Adrenal gland (tissue), 5 donors: ENCODE results near the gene ZSCAN22.

ENCODE experiments used
- CTCF ChIP-seq, 6 experiments: fragments of 450-650 bp in 4 of 6; fragments of 200-600 bp in 2 of 6; sonication (generic) in 1 of 6; IDR thresholded peaks; 1 replicate in 5 of 6; 2 replicates in 1 of 6; pipeline versions ENCODE4 v1.5.1 to v1.8.0; 2016 to 2021; ENCODE audit warnings: antibody characterized with exemption in 6 of 6, mild to moderate bottlenecking in 2 of 6, moderate library complexity in 1 of 6
- POLR2A ChIP-seq, 2 donors: fragments of 450-650 bp; IDR thresholded peaks; one replicate each; pipeline ENCODE4 v1.6.1; 2017; ENCODE audit warnings: antibody characterized with exemption in 2 of 2, mild to moderate bottlenecking in 2 of 2, moderate library complexity in 1 of 2
- donor health status: DM: no; HTN: no; CAD: no.

- no peak for TF ChIP-seq CTCF (IDR thresholded peaks at IDR 0.05)
- TF ChIP-seq POLR2A (IDR thresholded peaks at IDR 0.05): no peak
Measured at GRCh38 chr19:58284199-58284598, 42.6 kb upstream of the ZSCAN22 start.
